Loucy (cell line): ENCODE results near the gene STPG1.

ENCODE experiments used
- H2AFZ ChIP-seq: fragments of 200-600 bp; sonication (generic); 2 replicates; pipeline ENCODE4 v1.6.0; 2016; ENCODE audit warnings: antibody characterized with exemption, mild to moderate bottlenecking, low read length, moderate library complexity
- H3F3A ChIP-seq: fragments of 200-600 bp; 2 replicates; pipeline ENCODE4 v1.6.0; 2016; ENCODE audit warnings: antibody characterized with exemption, low read depth, mild to moderate bottlenecking
- H3K27me3 ChIP-seq: fragments of 200-600 bp; sonication (generic); 2 replicates; pipeline ENCODE4 v1.6.1; 2014; ENCODE audit warnings: low read length, mild to moderate bottlenecking; ENCODE audit not compliant: insufficient read depth, poor library complexity, severe bottlenecking
- H3K36me3 ChIP-seq: fragments of 200-600 bp; sonication (generic); 2 replicates; pipeline ENCODE4 v1.6.1; 2016; ENCODE audit warnings: low read length; ENCODE audit not compliant: insufficient read depth
- H3K4me1 ChIP-seq: fragments of 200-600 bp; sonication (generic); 2 replicates; pipeline ENCODE4 v1.5.1; 2014; ENCODE audit warnings: low read length, mild to moderate bottlenecking; ENCODE audit not compliant: insufficient read depth, poor library complexity, severe bottlenecking
- H3K4me2 ChIP-seq: fragments of 200-600 bp; sonication (generic); 2 replicates; pipeline ENCODE4 v1.6.0; 2014; ENCODE audit warnings: antibody characterized with exemption, low read length, low read depth, mild to moderate bottlenecking; ENCODE audit not compliant: poor library complexity, severe bottlenecking
- H3K4me3 ChIP-seq: fragments of 200-600 bp; sonication (generic); 2 replicates; pipeline ENCODE4 v1.5.1; 2014; ENCODE audit warnings: low read length, mild to moderate bottlenecking, mixed read lengths; ENCODE audit not compliant: poor library complexity, severe bottlenecking
- H3K79me2 ChIP-seq: fragments of 200-600 bp; sonication (generic); 2 replicates; pipeline ENCODE4 v1.6.1; 2014; ENCODE audit warnings: low read length; ENCODE audit not compliant: insufficient read depth
- H3K9ac ChIP-seq: fragments of 200-600 bp; sonication (generic); 2 replicates; pipeline ENCODE4 v1.6.0; 2014; ENCODE audit warnings: mild to moderate bottlenecking, low read depth, low read length, moderate library complexity; ENCODE audit not compliant: poor library complexity, severe bottlenecking
- H3K9me2 ChIP-seq: fragments of 200-600 bp; sonication (generic); replicated peaks from 2 replicates; pipeline ENCODE4 v1.6.1; 2016; ENCODE audit warnings: low read depth, low read length, mixed read lengths
- H3K9me3 ChIP-seq: fragments of 200-600 bp; sonication (generic); 2 replicates; pipeline ENCODE4 v1.6.1; 2014; ENCODE audit warnings: mild to moderate bottlenecking, antibody characterized with exemption, low read length, low read depth; ENCODE audit not compliant: insufficient read depth
- H4K20me1 ChIP-seq: fragments of 200-600 bp; sonication (generic); 2 replicates; pipeline ENCODE4 v1.6.0; 2014; ENCODE audit warnings: antibody characterized with exemption, low read length, mild to moderate bottlenecking; ENCODE audit not compliant: insufficient read depth, poor library complexity, severe bottlenecking
- EZH2phosphoT487 ChIP-seq: fragments of 200-600 bp; IDR thresholded peaks from 2 replicates; pipeline ENCODE4 v1.6.1; 2018; ENCODE audit warnings: antibody characterized with exemption, mild to moderate bottlenecking, moderate library complexity, borderline replicate concordance
- TF ChIP-seq, protein P1 (sequence below): fragments of 200-600 bp; sonication (generic); conservative IDR thresholded peaks from 2 replicates; pipeline ENCODE4 v1.5.1; 2014; ENCODE audit warnings: mild to moderate bottlenecking, antibody characterized with exemption, low read length

The STPG1 gene

DNA sequence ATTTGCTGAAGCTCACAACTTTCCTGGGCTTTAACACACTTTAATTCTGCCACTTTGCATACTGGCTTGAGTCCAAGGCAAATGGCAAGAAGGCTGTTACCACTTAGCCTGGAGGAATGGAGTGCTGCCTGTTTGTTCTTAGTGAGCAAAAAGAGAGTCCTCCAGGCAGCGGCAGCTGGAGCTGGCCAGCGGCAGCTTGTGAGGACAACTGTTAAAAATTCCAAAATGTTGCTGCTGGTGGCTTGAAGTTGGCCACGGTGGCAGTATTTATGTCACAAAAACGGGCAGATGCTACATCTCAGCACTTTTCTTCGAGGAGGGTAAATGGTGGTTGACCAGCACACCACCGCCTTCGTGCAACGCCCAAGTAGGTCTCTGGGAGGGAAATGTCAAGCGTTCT, 27.3 kb downstream of the STPG1 start:
- Histone ChIP-seq H3K36me3 (no peaks in the 10 kb centered on the region), H2AFZ (no peak overlapping the region), H3K9ac (no peak overlapping the region), H3K27me3 (no peaks in the 10 kb centered on the region), H3K4me2 (no peak overlapping the region), H3F3A (no peaks in the 10 kb centered on the region), H3K4me3 (no peak overlapping the region), H3K79me2 (no peaks in the 10 kb centered on the region), H4K20me1 (no peaks in the 10 kb centered on the region), H3K9me3 (no peaks in the 10 kb centered on the region), H3K9me2 (no peaks in the 10 kb centered on the region), H3K4me1 (no peaks in the 10 kb centered on the region)
- no peak for TF ChIP-seq EZH2phosphoT487
- TF ChIP-seq, protein P1, sequence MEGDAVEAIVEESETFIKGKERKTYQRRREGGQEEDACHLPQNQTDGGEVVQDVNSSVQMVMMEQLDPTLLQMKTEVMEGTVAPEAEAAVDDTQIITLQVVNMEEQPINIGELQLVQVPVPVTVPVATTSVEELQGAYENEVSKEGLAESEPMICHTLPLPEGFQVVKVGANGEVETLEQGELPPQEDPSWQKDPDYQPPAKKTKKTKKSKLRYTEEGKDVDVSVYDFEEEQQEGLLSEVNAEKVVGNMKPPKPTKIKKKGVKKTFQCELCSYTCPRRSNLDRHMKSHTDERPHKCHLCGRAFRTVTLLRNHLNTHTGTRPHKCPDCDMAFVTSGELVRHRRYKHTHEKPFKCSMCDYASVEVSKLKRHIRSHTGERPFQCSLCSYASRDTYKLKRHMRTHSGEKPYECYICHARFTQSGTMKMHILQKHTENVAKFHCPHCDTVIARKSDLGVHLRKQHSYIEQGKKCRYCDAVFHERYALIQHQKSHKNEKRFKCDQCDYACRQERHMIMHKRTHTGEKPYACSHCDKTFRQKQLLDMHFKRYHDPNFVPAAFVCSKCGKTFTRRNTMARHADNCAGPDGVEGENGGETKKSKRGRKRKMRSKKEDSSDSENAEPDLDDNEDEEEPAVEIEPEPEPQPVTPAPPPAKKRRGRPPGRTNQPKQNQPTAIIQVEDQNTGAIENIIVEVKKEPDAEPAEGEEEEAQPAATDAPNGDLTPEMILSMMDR: no peak

DNA sequence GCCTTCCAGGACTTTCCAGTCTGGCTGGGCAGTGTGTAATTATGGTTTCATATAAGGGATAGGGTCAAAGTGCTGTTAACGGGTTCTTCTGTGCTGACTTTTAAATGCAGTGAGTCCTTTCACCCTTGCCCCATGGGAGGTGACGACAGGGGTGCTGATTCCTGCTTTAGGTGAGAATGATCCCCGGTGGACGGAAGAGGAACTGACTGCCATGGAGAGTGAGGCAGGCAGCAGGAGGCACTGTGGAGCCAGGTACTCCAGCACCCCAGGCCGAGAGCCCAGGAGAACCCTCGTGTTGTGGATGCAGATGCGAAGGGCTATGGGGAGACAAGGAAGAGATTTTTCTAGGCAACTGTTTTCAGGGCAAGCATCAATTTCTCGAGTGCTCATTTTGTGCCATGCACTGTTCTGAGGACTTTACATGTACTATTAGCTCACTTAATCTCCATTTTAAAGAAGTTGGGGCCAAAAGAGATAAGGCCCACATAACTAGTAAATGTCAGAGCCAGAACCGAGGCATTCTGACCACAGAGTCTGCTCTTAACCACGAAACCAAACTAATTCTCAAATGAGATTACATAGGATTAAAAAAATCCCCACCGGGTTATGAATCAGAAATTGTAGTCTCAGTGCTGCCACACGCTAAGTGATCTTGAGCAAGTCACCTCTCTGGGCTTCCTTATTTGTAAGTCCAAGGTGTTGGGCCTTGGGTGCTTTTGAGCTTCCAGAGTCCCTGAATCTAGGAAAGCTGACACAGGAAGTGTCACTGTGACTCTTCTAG, 28.2 kb downstream of the STPG1 start:
- TF ChIP-seq EZH2phosphoT487: no peak
- TF ChIP-seq, protein P1: peak; percentile 100
- no peak overlapping the region for H2AFZ ChIP-seq
- no peaks in the 10 kb centered on the region for H3K9me3 ChIP-seq
- no peak overlapping the region for H3K9ac ChIP-seq
- no peaks in the 10 kb centered on the region for H3K9me2 ChIP-seq
- no peaks in the 10 kb centered on the region for H3K79me2 ChIP-seq
- no peaks in the 10 kb centered on the region for H3K27me3 ChIP-seq
- no peaks in the 10 kb centered on the region for H4K20me1 ChIP-seq
- H3K4me1 ChIP-seq: no peaks in the 10 kb centered on the region
- H3K4me2 ChIP-seq: no peak overlapping the region
- no peak overlapping the region for H3K4me3 ChIP-seq
- no peaks in the 10 kb centered on the region for H3K36me3 ChIP-seq
- no peaks in the 10 kb centered on the region for H3F3A ChIP-seq

DNA sequence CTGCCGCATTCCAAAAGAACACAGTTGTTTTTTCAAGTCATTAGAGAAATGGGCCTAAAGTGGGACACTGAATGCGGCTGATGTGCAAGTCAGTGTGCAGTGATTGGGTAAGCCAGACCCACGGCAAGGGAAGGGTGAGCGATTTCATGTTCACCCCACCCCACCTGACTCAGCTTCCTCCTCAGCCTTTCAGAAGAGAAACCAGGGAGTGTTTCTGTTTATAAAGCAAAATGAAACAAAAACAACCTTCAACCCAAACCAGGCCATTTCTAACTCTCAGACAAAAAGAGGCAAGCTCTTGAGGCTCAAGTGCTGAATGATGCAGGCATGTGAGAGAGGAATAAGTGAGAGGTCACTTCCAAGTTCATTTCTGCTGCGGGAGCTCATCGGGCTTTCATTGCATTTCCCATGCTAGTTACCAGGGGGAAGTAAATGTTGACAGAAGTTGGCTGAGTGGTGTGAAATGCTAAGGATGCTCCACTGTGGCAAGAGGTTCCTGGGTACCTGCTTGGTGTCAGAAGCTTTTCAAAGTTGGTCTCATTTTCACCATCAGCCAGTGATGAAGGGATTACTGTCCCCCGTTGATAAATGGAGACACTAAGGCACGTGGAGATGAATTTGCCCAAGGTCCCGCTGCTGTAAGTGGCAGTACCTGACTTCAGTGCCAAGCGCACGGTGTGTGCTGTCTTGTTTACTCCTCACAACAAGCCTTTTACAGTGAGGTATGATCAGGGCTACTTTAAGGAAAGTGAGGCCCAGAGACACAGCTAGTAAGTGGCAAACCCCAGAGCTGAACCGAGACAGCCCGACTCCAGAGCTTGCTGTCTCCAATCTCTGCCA, 29.1 kb downstream of the STPG1 start:
- Histone ChIP-seq H4K20me1 (no peaks in the 10 kb centered on the region), H3K4me1 (no peaks in the 10 kb centered on the region), H3F3A (no peaks in the 10 kb centered on the region), H3K27me3 (no peaks in the 10 kb centered on the region), H3K9me2 (no peaks in the 10 kb centered on the region), H3K79me2 (no peaks in the 10 kb centered on the region), H3K9me3 (no peaks in the 10 kb centered on the region), H3K9ac (no peak overlapping the region), H3K4me3 (no peak overlapping the region), H3K36me3 (no peaks in the 10 kb centered on the region), H3K4me2 (no peak overlapping the region), H2AFZ (no peak overlapping the region)
- no peak for TF ChIP-seq EZH2phosphoT487
- TF ChIP-seq, protein P1: no peak
